Stimulated activated CD4-positive, alpha-beta T cell treated with anti-CD3 and anti-CD28 coated beads, Interleukin-12 subunit alpha, Interleukin-12 subunit beta, amount 100 ng/mL, for 48 hours (primary cell): ENCODE data around the gene C17orf113.
A peak's percentile ranks its signal among the peaks of the same experiment; 100 is the strongest.
"Not testable (repeated sequence)": the region's sequence is repeated elsewhere in the genome, so short reads cannot be mapped to it uniquely, and the experiment has no call there.

Experiments used
- DNase-seq, 3 donors: peaks; one replicate each; pipeline ENCODE4 v3.0.0-alpha.2; 2020; ENCODE audit warnings: low read depth in 2 of 3, low spot score in 1 of 3

C17orf113 gene

GRCh38 chr17:42017866-42018200, 32.6 kb downstream of the C17orf113 start:
- peak in 1 of 3 donors; percentile 15 for DNase-seq

GRCh38 chr17:42016941-42017865, 33.2 kb downstream of the C17orf113 start, which contains the start of gene DNAJC7:
DNAJC7 (minus strand) TSS chr17:42017439; CDS start chr17:42017416, 23 bp downstream.
- peak; percentile 83 to 90 (median 84) for DNase-seq

- DNase-seq = no peak
Measured at GRCh38 chr17:42016411-42016831, 34.0 kb downstream of the C17orf113 start.

- DNase-seq = not testable (repeated sequence)
Measured at GRCh38 chr17:42013740-42014139, 36.7 kb downstream of the C17orf113 start.

- not testable (repeated sequence) for DNase-seq
Measured at GRCh38 chr17:42012363-42012762, 38.0 kb downstream of the C17orf113 start.

GRCh38 chr17:42010898-42011516, 39.4 kb downstream of the C17orf113 start:
- no peak for DNase-seq

- not testable (repeated sequence) for DNase-seq
Measured at GRCh38 chr17:42010266-42010680, 40.1 kb downstream of the C17orf113 start.

GRCh38 chr17:42009170-42009569, 41.2 kb downstream of the C17orf113 start:
- no peak for DNase-seq

- no peak for DNase-seq
Measured at GRCh38 chr17:42005166-42005565, 45.2 kb downstream of the C17orf113 start.

GRCh38 chr17:42002792-42003301, 47.6 kb downstream of the C17orf113 start:
- no peak for DNase-seq

- no peak for DNase-seq
Measured at GRCh38 chr17:42002175-42002791, 48.1 kb downstream of the C17orf113 start.

GRCh38 chr17:42001729-42002128, 48.7 kb downstream of the C17orf113 start:
- DNase-seq = no peak

- DNase-seq = no peak
Measured at GRCh38 chr17:42000413-42001133, 49.8 kb downstream of the C17orf113 start.

GRCh38 chr17:41998497-41998896, 51.9 kb downstream of the C17orf113 start:
- DNase-seq = no peak

GRCh38 chr17:41996855-41997164, 53.6 kb downstream of the C17orf113 start:
- DNase-seq = no peak

GRCh38 chr17:41992576-41992975, 57.8 kb downstream of the C17orf113 start:
- DNase-seq = no peak

- no peak for DNase-seq
Measured at GRCh38 chr17:41989702-41990419, 60.5 kb downstream of the C17orf113 start.

- no peak for DNase-seq
Measured at GRCh38 chr17:41988418-41988817, 62.0 kb downstream of the C17orf113 start.
